ENCODE results near the gene LAMP1.
"Not testable (repeated sequence)": the region's sequence is repeated elsewhere in the genome, so short reads cannot be mapped to it uniquely, and the experiment has no call there.

Gene LAMP1

DNA sequence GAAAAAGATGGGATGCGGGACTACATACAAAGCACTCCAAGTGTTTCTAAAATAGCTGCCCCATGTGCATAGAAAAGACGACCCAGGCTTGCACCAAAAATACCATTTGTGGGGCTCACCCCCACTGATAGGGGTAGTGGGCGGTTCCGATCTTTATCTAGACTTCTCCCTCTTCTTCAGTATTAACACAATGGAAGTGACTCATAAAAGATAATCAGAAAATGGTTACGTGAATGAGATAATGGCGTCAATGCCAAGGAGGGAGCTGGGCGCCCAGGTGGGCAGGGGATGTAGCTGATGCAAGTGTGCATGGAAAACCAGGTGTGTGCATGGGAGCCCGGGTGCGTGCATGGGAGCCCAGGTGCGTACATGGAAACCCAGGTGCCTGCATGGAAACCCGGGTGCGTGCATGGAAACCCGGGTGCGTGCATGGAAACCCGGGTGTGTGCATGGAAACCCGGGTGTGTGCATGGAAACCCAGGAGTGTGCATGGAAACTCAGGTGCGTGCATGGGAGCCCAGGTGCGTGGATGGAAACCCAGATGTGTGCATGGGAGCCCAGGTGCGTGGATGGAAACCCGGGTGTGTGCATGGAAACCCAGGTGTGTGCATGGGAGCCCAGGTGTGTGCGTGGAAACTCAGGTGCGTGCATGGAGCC is 32.7 kb downstream of the LAMP1 start:
- DNase-seq = no peak

DNA sequence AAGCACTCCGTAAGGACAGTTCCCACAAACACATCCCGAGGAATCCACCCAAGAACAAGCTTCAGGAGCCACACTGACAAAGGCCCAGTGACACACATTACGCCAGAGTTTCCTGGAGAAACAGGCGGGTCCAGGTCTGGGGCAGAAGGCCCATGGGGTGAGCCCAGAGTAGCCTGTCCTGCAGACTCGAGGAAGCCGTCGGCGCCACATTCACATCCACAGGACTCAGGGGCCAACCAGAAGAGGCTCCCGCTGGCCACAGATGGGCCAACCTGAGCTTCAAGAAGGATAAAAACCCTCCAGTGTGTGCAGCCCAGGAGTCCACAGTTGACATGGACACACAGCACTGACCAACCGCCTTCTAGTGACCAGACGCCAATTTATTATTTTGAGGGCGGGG is 35.6 kb downstream of the LAMP1 start:
- DNase-seq = no peak

DNA sequence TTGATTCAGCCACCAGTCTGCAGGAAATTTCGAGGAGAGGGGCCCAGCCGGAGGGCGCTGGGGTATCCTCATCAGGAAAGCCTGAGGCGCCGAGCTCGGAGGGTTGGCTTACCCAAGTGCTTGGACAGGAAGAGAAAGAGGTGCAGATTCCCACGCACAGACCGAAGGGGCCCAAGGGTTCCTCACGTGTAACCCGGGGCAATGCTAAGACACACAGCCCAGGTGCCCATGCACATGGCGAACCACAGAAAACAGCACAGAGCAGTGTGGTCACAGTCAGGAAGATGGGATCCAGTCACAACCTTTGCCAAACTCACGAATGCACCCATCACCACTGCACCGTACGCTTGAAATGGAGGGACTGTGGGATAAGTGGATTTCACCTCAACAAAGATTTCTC is 36.0 kb downstream of the LAMP1 start:
- no peak for DNase-seq

DNA sequence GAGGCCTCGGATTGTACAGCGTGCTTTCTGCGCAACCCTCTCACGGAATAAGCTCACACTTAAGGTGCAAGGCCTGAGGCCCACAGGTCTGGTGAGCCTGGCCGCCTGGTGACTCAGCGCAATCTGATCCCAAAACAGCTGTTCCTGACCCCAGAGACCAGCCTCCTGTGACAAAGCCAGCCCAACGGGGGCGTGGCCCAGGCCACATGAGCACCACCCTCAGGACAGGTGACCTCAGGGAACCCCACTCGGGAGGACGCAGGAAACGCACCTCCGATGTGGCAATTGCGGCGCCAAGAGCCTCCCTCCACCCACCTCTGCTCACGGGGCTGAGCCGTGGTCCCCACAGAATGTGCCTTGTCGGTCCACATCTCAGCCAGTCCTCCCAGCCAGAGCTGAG is 40.5 kb downstream of the LAMP1 start:
- DNase-seq = no peak

DNA sequence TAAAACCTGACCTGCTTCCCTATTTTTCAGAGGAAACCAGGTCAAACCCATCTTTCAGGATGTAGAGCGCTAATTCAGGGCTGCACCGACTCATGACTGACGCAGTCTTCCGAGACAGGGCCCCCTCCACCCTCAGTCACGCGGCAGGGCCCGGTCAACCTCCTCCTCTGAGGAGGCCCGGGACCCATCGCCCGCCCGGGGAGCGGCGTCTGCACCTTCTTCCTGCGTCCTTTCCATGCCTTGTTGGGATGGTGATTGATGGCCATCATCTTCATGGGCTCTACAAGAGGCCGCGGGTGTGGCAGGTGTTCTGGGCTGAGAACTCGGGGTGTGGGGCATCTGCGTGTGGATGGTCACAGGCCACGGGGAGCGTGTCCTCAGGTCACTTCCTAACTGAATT is 40.9 kb downstream of the LAMP1 start:
- DNase-seq = no peak

DNA sequence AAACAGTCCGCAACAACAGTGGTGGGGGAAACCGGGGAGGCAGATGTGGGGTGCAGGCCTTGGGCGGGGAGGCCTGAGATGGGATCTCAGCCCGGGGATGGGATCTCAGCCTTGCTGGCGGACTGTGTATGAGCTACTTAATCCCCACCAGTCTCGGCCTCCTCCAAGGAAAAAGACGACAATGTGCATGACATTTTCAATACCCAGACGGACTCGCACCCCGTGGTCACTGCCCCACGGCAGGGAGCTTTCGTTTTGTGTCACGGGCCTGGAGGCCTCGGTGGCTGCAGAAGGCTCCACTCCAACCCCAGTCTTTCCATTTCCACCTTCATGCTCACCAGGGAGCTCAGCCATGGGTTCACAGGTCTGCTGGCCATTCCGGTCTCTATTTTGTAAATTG is 41.4 kb downstream of the LAMP1 start:
- no peak for DNase-seq

DNA sequence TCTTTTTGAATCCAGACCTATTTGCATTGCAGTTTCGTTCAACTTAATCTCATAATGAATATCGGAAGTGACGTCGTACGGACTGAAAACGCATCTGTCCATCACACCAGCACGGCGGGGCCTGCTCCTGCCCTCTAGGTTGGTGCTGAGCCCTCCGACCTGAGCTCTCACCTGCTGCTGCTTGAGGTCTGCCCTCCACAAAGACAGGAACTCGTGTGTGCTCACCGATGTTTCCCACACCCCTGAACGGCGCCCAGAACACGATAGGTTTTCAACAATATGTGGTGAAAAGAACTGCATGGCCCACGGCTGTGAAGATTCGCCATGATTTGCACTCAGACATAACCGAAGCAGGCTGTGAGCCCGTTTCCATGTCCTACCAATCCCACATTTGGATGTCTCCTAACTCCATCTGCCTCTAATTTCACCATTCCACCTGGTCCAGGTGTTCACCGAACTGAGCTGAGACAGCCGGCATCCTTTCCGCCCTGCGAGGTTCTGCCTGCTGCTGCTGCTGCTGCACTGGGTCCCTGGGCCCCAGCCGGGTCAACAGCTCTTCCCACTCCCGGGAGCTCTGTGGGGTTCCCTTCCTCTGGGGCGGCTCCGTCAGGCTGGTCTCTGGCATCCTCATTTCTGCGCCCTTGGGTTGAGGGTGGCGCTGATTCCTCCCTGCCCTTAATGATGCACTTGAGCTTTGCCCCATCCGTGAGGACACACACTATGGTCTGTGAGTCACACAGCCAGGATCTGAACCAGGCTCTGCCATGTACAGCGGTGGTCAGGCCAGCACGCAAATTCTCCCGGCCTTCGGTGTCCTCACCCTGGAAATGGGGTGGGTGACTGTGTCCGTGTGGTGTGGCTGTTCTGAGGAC is 46.0 kb downstream of the LAMP1 start:
- no peak for DNase-seq

DNA sequence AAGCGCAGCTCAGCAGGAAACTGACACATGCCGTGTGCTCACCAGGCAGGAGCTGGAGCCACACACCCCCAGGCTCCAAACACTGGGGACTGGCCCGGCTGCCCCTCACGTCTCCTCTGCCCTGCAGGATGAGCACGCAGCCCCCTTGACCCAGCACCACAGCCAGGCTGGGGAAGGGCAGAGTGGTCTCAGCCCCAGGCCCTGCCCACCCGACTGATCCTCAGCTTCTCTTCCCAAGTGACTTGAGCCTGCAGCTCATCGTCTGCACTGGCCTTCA is 46.6 kb downstream of the LAMP1 start:
- no peak for DNase-seq

DNA sequence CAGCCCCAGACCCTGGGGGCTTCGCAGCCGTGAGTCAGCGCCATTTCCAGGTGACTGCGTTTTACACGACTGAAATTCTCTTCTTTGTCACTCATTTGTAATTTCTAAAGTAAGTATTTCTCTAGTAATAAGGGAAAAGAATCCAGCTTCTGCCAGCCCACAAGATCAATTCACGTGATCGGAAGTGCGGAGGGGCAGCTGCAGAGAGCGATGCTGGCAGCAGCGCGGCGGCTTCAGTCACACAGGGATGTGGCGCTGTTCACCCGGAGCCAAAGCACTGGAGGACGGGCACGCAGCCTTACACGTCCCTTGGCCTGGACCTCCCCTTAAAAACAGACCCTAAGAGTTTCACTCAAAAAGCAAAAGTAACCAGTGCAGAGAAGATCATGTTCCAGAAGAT is 48.4 kb downstream of the LAMP1 start:
- DNase-seq = no peak

DNA sequence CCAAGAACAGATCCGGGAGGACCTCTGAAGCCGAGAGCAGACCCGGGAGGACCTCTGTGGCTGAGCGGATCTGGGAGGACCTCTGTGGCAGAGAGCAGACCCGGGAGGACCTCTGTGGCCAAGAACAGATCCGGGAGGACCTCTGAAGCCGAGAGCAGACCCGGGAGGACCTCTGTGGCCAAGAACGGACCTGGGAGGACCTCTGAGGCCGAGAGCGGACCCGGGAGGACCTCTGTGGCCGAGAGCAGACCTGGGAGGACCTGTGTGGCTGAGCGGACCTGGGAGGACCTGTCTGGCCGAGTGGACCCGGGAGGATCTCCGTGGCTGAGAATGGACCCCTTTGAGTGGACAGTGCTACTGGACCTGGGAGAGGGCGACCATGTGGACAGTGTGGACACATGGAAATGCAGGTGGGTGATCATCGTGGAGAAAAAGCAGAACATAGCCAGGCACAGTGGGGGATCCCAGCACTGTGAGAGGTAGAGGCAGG is 50.7 kb downstream of the LAMP1 start:
- not testable (repeated sequence) for DNase-seq

DNA sequence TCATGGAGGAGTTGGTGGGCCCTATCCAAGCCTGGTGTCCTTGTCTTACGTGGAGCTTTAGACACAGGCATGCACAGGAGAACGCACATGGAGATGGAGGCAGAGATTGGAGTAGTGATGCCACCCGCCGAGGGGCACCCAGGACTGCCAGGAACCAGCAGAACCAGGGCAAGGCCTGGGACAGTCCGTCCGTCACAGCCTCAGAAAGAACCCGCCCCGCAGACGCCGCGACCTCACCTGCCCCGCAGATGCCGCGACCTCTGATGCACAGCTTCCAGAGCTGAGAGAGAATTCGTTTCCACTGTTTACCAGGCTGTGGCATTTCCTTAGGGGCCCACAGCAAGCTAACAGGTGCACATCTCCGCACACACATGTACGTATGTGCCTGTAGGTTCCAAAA is 51.6 kb downstream of the LAMP1 start:
- no peak for DNase-seq

DNA sequence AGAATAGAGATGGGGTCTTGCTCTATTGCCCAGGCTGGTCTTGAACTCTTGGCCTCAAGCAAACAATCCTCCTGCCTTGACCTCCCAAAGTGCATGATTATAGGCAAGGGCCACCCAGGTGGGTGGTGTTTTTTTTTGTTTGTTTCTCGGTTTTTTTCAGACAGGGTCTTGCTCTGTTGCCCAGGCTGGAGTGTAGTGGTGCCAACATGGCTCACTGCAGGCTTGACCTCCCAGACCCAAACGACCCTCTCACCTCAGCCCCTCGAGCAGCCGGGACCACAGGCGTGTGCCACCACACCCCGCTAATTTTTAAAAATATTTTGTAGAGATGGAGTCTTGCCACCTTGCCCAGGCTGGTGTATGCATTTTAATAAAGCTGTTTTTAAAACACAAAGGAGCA is 52.0 kb downstream of the LAMP1 start:
- DNase-seq = no peak

DNA sequence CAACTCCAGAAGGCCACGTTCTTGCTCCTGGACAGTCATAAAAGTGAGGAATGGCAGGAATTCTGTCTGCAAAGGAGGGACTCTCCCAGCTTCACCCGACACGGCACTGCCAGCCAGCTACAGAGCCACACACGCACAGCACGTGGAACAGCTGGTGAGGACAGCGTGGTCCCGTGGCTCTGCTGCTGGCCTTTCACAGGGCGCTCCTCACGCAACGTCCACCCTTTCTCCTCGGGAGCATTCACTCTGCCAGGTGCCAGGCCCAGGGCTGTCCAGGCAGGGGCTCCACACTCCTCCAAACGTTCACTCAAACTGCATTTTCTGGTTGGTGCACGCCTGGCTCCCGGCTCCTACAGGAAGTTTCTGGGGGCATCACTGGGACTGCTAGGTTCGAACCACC is 52.5 kb downstream of the LAMP1 start:
- no peak for DNase-seq

DNA sequence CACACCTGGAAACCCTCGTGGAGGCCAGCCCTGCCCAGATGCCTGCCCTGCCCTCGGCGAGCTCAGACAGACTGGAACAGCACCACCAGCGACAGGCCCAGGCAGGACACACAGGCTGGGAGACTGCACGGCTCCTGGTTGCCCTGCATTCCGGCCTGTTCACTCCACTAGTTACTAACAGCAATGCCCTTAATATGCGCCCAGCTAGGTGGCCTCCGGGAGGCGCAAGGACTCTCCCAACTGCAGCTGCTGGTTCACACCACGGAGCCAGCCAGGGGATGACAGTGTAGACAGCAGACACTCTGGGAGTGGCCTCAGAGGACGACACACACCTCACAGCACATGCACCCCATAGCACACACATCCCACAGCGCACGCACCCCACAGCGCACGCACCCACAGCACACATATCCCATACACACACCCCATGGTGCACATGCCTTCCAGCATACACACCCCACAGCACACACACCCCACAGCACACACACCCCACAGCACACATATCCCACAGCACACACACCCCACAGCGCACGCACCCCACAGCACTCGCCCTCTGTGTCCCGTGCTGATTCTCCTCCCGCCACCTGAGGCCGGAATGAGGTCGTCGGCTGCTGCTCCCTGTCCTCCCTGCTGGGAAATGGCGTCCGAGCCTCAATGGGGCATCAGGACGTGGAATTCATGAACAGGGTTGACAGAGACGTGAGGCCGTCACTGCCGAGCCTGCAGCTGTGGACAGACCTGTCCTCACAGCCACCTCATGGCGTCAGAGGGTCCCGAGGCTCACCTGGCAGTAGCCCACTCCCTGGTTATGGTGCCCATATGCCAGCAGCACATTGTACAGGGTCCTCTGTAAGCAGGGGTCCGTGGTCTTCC is 53.3 kb downstream of the LAMP1 start:
- no peak for DNase-seq

DNA sequence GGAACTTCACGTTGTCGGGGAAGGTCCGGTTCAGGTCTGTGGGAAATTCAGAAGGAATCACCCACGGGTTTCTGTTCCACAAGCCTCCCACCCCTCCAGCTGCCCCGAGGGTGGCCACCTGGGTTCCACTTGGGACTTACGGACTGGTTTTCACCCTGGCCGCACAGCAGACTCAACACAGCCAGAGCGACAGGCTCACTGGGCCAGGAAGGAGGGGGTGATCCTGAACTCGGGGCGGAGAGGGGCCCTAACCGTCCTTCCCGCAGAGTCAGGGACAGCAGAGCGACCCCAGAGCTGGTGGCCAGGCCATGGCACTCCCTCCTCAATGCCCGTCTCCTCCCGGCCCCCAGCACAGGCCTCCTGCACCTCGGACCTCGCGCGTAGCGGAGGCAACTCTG is 53.9 kb downstream of the LAMP1 start:
- no peak for DNase-seq

DNA sequence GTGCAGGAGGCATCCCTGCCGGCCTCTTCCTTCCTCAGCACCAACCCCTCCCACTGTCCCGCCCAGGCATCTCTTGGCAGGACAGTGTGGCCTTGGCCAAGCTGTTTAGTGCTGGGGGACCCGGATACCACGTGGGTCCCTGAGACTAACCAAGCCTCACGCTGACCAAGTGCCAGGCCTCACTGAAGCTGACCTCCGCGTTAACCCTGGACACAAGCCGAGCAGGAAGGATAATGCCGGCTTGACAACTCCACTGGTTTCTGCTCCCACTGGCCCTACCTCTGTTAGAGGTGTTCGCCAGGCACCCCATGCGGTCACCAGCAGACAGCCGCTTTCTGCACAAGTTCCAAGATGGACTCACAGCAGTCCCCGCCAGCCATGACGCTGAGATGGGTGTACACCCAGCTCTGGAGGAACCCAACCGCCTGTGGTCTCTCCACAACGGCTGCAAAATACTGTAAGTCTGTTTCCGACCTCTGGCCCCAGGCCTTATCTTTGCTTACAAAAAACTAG is 54.5 kb downstream of the LAMP1 start:
- no peak for DNase-seq

DNA sequence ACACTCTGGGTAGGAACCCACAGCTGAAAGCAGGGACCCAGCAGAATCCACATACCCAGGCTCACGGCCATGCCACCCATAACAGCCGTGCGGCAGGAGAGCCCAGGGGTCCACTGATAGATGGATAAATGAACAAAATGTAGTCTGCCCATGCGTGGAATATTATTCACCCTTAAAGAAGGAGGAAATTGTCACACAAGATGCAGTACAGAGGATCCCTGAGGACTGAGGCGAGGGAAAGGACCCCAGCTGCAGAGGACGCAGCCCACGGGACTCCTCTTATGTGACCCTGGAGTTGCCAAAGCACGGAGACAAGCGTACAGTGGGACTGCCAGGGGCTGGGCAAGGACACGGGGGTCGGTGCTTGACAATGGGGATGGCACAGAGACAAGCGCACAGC is 56.2 kb downstream of the LAMP1 start:
- no peak for DNase-seq

DNA sequence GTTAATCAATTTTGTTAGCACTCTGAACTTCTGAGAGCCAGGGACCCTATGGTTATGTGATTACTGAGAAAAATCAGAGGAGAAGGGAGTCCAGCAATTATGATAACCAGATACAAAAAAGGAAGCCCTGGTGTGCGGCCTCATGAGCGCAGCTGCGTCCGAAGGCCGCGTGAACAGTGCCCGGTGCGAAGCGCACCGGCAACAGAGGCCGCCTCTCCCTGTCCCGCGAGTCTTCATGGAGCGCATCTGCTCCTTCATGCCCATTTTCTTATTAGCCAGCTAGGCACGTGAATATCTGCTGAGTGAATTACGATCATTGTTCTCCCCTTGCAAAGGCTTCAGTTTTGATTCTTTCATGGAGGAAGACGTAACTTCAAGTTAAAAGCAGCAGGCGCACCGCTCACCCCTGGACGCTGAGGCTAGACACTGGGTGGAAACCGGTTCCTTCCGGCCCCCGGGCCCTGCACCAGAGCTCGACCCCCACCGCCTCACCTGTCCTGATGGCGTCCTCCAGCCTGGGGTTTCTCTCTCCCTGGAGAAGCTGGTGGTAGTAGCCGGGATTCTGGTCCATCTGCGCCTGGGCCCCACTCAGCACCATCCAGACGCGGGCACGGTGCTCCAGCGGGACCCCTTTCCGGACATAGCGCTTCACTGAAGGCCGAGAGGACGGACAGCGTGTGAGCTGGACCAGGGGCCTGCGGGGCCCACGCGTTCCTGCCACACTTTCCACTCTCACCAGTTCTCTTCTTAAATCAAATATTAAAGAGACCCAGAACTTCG is 58.0 kb downstream of the LAMP1 start:
- no peak for DNase-seq

DNA sequence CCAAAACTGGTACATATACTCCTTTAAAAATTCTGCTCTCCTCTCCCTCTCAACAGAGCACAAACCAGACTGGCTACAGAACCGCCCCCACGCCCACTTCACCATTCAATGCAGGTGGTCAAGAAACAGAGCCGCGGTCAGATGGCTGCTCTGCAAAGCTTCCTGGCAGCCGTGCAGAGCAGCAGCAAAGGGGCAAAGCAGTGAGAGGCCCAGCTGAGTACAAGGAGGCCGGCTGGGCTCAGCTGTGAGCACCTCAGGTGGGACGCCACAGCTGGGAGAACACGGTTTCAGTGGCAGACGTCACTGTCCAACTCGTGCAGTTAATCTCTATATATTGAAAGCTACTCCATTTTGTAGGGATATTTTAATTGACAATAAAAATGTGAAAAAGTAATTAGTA is 58.6 kb downstream of the LAMP1 start:
- no peak for DNase-seq

DNA sequence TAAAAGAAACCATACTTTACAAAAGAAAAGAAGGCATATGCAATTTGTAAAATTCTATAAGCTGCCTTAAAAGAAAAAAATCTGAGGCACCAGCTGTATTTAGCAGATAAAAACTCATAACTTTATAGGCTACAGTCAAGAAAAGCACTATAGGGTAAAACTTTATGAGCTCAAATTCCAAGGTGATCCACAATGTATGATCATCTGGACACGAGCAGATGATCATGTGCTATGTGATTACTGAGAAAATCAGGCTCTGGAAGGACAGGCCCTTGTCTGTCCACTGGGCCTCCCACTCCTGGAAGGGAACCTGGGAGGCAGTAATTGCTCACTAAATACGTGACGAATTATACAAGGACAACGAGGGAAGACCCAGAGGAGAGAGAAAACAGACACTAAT is 59.6 kb downstream of the LAMP1 start:
- DNase-seq = no peak

DNA sequence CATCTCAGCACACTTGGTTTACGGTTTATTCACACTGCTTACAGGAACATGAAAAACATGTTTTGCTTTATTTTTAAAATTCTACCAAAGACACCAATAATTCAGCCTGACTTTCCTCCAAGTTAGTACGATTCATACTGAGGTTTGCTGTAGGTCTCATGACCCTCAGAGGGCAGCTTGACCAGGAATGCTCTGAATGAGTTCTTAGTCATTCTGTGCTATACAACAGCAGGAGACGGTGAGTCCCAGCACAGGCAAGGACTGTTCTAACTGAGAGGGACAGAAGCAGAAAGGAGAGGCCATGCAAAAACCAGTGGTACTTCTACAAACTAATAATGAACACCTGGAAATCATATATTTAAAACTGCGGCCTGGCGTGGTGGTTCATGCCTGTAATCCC is 60.5 kb downstream of the LAMP1 start:
- DNase-seq = no peak

DNA sequence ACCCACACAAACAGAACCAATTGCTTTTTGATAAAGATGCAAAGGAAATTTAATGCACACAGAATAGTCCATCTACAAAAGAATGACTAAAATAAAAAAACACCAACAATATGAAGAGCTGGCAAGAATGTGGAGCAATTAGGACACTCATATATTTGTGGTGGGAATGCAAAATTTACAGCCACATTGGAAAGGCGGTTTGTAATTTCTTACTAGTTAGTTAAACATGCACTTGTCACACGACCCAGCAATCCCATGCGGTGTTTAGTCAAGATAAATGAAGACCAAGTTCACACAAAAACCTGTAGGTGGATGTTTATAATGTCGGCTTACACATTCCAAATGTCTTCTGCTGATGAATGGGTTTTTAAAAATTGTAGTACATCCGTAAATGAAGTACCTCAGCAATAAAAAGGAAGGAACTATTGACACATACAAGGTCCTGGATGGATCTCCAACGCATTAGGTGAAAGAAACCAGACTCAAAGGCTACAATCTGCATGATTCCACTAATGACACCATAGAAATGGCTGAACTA is 61.7 kb downstream of the LAMP1 start:
- DNase-seq = no peak

DNA sequence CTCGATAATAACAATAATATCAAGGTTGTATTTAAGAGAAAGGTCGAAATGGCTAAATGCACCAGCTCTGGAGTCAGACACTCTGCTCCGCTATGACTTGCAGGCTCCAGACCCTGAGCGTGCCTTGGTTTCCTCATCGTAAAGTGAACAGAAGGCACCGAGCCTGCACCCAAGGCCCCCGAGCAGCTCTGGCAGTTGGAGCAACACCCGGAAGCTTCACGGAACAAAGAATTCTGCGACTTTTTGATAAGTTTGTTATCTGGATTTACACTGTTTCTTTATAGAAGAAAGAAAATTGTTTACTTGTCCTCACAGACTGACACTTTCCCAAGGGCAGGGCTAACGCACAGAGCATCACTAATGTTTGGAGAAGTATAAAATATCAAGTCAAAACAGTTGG is 62.5 kb downstream of the LAMP1 start:
- no peak for DNase-seq
